OCI-LY3 (cell line): ENCODE results near the gene PRDM16.
"Not testable (repeated sequence)": the region's sequence is repeated elsewhere in the genome, so short reads cannot be mapped to it uniquely, and the experiment has no call there.

Experiments used
- H2AFZ ChIP-seq: fragments of 200-600, 300-600 bp; shearing (Covaris generic); 2 replicates; pipeline ENCODE4 v1.6.0; 2014; ENCODE audit warnings: antibody characterized with exemption, low read depth, low read length
- H3K27ac ChIP-seq: fragments of 200-600, 300-600 bp; sonication (generic); 2 replicates; pipeline ENCODE4 v1.5.1; 2014; ENCODE audit warnings: mild to moderate bottlenecking, low read length, moderate library complexity, mixed read lengths
- H3K27me3 ChIP-seq: fragments of 200-600, 300-600 bp; sonication (generic); 2 replicates; pipeline ENCODE4 v1.6.1; 2014; ENCODE audit warnings: low read depth, low read length, mixed read lengths
- H3K36me3 ChIP-seq: fragments of 200-600, 300-600 bp; sonication (generic); replicated peaks from 2 replicates; pipeline ENCODE3; 2014; ENCODE audit warnings: low read depth, low read length, mixed read lengths
- H3K4me1 ChIP-seq: fragments of 300-600, 200-600 bp; sonication (generic); 2 replicates; pipeline ENCODE4 v1.6.1; 2014; ENCODE audit warnings: low read length, mixed read lengths
- H3K4me2 ChIP-seq: fragments of 200-600, 300-600 bp; sonication (generic); 2 replicates; pipeline ENCODE4 v1.6.1; 2014; ENCODE audit warnings: low read length, mixed read lengths
- H3K4me3 ChIP-seq: fragments of 300-600, 200-600 bp; sonication (generic); 2 replicates; pipeline ENCODE4 v1.5.1; 2014; ENCODE audit warnings: antibody characterized with exemption, mild to moderate bottlenecking, low read length, moderate library complexity
- H3K79me2 ChIP-seq: fragments of 300-600, 200-600 bp; shearing (Covaris generic); 2 replicates; pipeline ENCODE4 v1.6.1; 2014; ENCODE audit warnings: mild to moderate bottlenecking, low read length, mixed read lengths
- H3K9ac ChIP-seq: fragments of 300-600, 200-600 bp; shearing (Covaris generic); 2 replicates; pipeline ENCODE4 v1.6.0; 2014; ENCODE audit warnings: mild to moderate bottlenecking, low read length, moderate library complexity
- H3K9me3 ChIP-seq: fragments of 200-600, 300-600 bp; shearing (Covaris generic); 2 replicates; pipeline ENCODE4 v1.6.1; 2014; ENCODE audit warnings: low read length, mixed read lengths; ENCODE audit not compliant: insufficient read depth
- H4K20me1 ChIP-seq: fragments of 200-600, 300-600 bp; sonication (generic); 2 replicates; pipeline ENCODE4 v1.6.1; 2016; ENCODE audit warnings: low read length, mixed read lengths; ENCODE audit not compliant: insufficient read depth
- EZH2phosphoT487 ChIP-seq: fragments of 200-600 bp; shearing (Covaris generic); IDR thresholded peaks from 2 replicates; pipeline ENCODE4 v1.6.1; 2018; ENCODE audit warnings: antibody characterized with exemption, mixed run types, low read depth
- TF ChIP-seq, protein P1 (sequence below): fragments of 200-600, 300-600 bp; sonication (generic); IDR thresholded peaks from 2 replicates; pipeline ENCODE4 v1.5.1; 2014; ENCODE audit warnings: antibody characterized with exemption, low read length, low read depth

The PRDM16 gene

DNA sequence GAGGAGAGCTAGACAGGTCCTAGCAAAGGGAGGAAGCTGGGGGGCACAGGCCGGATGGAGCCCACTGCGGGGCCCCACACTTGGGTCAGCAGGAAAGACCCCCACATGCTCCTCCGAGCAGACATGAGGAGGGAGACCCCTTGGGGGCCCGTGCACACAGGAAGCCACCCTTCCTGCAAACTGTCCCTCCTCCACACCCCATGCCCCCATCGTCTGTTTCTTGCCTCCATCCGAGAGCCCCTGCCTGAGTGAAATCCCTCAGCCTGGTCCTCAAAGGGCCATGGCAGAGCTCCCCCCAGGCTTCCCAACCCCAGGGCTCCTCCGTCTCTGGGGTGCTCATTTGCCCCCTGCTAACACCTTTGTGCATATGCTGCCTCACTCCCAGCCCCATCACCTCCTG is 168.0 kb downstream of the PRDM16 start:
- Histone ChIP-seq H3K27me3 (no peaks in the 10 kb centered on the region), H3K4me1 (no peaks in the 10 kb centered on the region), H3K36me3 (no peaks in the 10 kb centered on the region), H3K9me3 (no peaks in the 10 kb centered on the region), H3K9ac (no peak overlapping the region), H2AFZ (no peak overlapping the region), H3K27ac (no peak overlapping the region), H3K79me2 (no peaks in the 10 kb centered on the region), H4K20me1 (no peaks in the 10 kb centered on the region), H3K4me3 (no peak overlapping the region), H3K4me2 (no peak overlapping the region)
- TF ChIP-seq, protein P1, sequence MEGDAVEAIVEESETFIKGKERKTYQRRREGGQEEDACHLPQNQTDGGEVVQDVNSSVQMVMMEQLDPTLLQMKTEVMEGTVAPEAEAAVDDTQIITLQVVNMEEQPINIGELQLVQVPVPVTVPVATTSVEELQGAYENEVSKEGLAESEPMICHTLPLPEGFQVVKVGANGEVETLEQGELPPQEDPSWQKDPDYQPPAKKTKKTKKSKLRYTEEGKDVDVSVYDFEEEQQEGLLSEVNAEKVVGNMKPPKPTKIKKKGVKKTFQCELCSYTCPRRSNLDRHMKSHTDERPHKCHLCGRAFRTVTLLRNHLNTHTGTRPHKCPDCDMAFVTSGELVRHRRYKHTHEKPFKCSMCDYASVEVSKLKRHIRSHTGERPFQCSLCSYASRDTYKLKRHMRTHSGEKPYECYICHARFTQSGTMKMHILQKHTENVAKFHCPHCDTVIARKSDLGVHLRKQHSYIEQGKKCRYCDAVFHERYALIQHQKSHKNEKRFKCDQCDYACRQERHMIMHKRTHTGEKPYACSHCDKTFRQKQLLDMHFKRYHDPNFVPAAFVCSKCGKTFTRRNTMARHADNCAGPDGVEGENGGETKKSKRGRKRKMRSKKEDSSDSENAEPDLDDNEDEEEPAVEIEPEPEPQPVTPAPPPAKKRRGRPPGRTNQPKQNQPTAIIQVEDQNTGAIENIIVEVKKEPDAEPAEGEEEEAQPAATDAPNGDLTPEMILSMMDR, result no peak
- no peak for TF ChIP-seq EZH2phosphoT487

DNA sequence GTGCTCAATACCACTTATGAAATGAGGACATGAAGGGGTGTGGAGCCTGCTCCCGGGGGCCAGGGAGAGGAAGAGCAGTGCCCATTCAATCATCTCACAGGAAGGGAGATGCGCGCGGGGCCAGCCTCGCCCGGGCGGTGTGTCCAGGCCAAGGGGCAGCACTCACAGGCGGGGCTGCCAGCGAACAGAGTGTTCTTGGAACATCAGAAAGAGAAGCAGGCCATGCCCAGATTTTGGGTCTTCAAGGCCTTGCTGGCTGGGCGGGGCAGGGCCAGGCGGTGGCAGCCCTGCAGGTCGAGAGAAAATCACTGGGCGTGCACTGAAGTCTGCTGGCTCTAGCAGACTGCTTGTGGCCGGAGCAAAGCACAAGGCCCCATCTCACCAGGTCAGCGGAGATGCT is 168.6 kb downstream of the PRDM16 start:
- Histone ChIP-seq H4K20me1 (no peaks in the 10 kb centered on the region), H3K4me1 (no peaks in the 10 kb centered on the region), H3K36me3 (no peaks in the 10 kb centered on the region), H3K4me2 (no peak overlapping the region), H3K4me3 (no peak overlapping the region), H3K27ac (no peak overlapping the region), H3K9ac (no peak overlapping the region), H3K79me2 (no peaks in the 10 kb centered on the region), H2AFZ (no peak overlapping the region), H3K9me3 (no peaks in the 10 kb centered on the region), H3K27me3 (no peaks in the 10 kb centered on the region)
- TF ChIP-seq, protein P1, result no peak
- no peak for TF ChIP-seq EZH2phosphoT487

DNA sequence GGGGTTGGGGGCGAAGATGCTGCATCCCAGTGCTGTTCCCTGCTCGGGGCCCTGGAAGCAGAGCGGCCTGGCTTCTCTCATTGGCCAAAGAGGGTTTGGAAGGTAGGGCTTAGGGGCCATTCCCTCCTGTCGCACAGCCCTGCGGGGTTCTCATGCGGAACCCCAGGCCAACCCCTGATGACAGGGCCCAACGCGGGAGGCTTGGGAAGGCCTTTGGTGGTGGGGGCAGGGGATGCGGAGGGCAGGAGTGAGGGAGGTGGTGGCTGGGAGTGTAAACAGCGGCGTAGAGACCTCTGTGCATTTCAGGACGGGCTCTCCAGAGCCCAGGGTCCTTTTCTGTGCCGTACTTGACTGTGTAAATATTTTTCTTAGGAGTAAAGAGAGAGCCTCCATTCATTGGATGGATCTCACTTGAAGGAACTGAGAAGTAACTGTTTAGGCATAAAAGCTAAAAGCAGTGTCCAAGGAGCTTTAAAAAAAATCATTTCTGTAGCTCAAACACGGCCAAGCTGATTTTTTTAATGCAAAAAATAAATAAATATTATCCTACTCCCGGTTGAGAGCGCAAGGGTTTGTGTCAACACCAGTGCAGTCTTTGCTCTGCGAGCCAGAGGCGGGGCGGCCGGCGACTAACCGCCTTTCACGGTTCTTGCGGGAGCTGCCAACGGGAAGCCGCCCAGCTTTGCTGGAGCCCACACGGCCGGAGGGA is 169.1 kb downstream of the PRDM16 start:
- no peaks in the 10 kb centered on the region for H4K20me1 ChIP-seq
- no peaks in the 10 kb centered on the region for H3K4me1 ChIP-seq
- no peak overlapping the region for H3K4me3 ChIP-seq
- H3K4me2 ChIP-seq, result no peak overlapping the region
- H2AFZ ChIP-seq, result no peak overlapping the region
- H3K79me2 ChIP-seq, result no peaks in the 10 kb centered on the region
- H3K27ac ChIP-seq, result no peak overlapping the region
- H3K27me3 ChIP-seq, result no peaks in the 10 kb centered on the region
- no peaks in the 10 kb centered on the region for H3K36me3 ChIP-seq
- no peaks in the 10 kb centered on the region for H3K9me3 ChIP-seq
- no peak overlapping the region for H3K9ac ChIP-seq
- TF ChIP-seq, protein P1, result no peak
- TF ChIP-seq EZH2phosphoT487, result no peak

DNA sequence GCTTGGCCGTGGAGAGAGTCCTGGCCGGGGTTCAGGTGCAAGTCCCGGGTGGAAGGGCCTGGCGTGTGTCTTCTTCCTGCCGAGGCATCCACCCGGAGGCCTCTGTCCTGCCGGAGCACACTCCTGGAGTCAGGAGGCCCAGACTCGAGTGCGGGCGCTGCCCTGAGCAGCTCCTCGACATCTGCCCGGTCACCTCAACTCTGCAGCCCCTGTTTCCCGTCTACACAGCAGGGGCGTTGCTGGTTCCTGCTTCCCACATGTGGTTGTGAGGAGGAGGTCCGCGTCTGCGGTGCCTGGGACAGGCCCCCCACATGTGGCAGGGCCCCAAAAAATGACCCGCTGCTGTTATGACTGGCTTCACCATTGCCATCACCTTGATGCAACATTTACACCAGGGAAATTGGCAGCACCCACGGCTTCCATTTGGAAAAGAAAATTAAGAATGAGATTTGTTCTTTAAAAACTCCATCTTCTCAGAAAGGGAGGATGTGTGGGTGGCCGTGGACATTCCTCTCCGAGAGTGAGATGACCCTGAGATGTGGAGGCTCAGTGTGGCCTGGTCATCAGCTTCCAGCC is 169.8 kb downstream of the PRDM16 start:
- H3K4me3 ChIP-seq, result no peak overlapping the region
- H3K27ac ChIP-seq, result no peak overlapping the region
- H3K79me2 ChIP-seq, result no peaks in the 10 kb centered on the region
- no peaks in the 10 kb centered on the region for H3K36me3 ChIP-seq
- no peaks in the 10 kb centered on the region for H3K27me3 ChIP-seq
- no peak overlapping the region for H3K4me2 ChIP-seq
- H3K9ac ChIP-seq, result no peak overlapping the region
- no peak for TF ChIP-seq EZH2phosphoT487
- TF ChIP-seq, protein P1, result no peak
- H2AFZ ChIP-seq, result no peak overlapping the region
- no peaks in the 10 kb centered on the region for H3K9me3 ChIP-seq
- no peaks in the 10 kb centered on the region for H4K20me1 ChIP-seq
- H3K4me1 ChIP-seq, result no peaks in the 10 kb centered on the region

DNA sequence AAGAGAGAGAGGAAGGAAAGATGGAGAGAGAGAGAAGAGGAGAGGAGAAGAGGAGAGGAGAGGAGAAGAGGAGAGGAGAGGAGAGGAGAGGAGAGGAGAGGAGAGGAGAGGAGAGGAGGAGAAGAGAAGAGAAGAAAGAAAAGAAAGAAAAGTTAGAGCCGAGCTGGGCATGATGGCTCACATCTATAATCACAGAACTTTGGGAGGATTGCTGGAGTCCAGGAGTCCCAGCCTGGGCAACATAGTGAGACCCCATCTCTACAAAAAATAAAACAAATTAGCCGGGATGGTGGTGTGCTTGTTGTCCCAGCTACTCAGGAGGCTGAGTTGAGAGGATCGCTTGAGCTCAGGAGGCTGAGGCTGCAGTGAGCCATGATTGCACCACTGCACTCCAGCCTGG is 171.0 kb downstream of the PRDM16 start:
- H3K79me2 ChIP-seq, H3K27me3 ChIP-seq, H3K9ac ChIP-seq, H2AFZ ChIP-seq, H3K4me2 ChIP-seq, H4K20me1 ChIP-seq, H3K27ac ChIP-seq, H3K36me3 ChIP-seq, H3K4me1 ChIP-seq, H3K4me3 ChIP-seq, H3K9me3 ChIP-seq: not testable (repeated sequence)
